ENCODE results near the gene TBC1D10B. TPM values are rescaled to one million over a fixed set of nuclear protein-coding genes. Genes with fewer than 3 reads are reported as not detected.

Gene TBC1D10B
- total RNA-seq, 1 donor from 2014 or later, result 45.6 TPM

DNA sequence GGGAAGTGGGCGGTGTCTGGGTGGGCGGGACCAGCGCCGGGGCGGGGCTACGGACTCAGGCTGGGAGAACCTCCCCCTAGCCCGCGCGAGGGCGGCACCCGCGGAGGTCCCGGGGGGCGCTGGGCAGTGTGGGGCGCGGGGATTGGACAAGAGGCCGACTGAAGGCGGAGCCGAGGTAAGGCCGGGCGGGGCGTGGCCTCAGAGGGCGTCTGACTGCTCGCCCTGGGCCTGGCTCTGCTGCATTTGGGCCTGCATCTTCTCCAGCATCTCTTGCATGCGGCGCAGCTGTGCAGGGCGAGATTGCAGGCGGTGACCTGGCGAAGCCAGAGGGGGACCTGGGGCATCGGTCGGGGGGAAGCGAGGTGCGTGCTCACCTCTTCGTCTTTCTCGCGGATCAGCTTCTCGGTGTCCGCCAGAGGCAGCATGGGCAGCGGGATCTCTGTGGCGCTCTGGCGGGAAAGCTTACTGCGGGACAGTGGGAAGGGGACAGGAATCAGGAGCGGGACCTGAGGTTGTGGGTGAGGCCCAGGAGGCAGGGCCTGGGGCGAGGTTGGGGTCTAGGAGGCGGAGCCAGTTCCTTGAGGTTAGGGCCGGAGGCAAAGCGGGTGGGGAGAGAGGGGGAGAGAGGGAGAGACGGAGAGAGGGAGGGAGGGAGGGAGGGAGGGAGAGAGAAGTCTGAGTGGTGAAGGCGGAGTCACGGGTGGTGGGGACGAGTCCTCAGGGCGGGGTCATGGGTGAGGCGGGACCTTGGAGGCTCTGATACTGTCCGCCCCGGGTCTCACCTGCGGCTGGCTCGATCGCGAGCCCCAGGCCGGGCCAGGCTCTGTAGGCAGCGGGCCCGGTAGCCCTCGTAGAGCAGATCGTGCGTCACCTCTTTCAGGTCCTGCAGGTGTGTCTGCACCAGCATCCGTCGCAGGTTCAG is 8.2 kb upstream of the TBC1D10B start:
- Mint-ChIP-seq H3K9me3 (no peaks in the 10 kb centered on the region), H3K4me3 (peak overlapping the region; percentile 99), H3K27ac (ENCODE audit: unreplicated experiment) (peak overlapping the region; percentile 100), H3K4me1 (peaks cover 39% of the 10 kb centered on the region), H3K27me3 (ENCODE audit: low read depth) (no peaks in the 10 kb centered on the region), H3K36me3 (ENCODE audit: low read depth) (peaks cover 3% of the 10 kb centered on the region)
- DNase-seq (ENCODE audit: low read depth, low spot score), result peak; percentile 97
- TF ChIP-seq, protein P1, sequence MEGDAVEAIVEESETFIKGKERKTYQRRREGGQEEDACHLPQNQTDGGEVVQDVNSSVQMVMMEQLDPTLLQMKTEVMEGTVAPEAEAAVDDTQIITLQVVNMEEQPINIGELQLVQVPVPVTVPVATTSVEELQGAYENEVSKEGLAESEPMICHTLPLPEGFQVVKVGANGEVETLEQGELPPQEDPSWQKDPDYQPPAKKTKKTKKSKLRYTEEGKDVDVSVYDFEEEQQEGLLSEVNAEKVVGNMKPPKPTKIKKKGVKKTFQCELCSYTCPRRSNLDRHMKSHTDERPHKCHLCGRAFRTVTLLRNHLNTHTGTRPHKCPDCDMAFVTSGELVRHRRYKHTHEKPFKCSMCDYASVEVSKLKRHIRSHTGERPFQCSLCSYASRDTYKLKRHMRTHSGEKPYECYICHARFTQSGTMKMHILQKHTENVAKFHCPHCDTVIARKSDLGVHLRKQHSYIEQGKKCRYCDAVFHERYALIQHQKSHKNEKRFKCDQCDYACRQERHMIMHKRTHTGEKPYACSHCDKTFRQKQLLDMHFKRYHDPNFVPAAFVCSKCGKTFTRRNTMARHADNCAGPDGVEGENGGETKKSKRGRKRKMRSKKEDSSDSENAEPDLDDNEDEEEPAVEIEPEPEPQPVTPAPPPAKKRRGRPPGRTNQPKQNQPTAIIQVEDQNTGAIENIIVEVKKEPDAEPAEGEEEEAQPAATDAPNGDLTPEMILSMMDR (conservative IDR thresholded peaks at IDR 0.05), result peak; percentile 22

GRCh38 chr16:30377812-30378235 is 7.5 kb upstream of the TBC1D10B start:
- Mint-ChIP-seq H3K9me3 (no peaks in the 10 kb centered on the region), H3K27me3 (ENCODE audit: low read depth) (no peaks in the 10 kb centered on the region), H3K36me3 (ENCODE audit: low read depth) (peaks cover 3% of the 10 kb centered on the region), H3K27ac (ENCODE audit: unreplicated experiment) (peak overlapping the region; percentile 100), H3K4me1 (peaks cover 39% of the 10 kb centered on the region), H3K4me3 (peak overlapping the region; percentile 99)
- DNase-seq (ENCODE audit: low read depth, low spot score), result peak; percentile 75
- TF ChIP-seq, protein P1 (conservative IDR thresholded peaks at IDR 0.05), result no peak

GRCh38 chr16:30377050-30377811 is 6.9 kb upstream of the TBC1D10B start:
- no peaks in the 10 kb centered on the region for H3K27me3 Mint-ChIP-seq (ENCODE audit: low read depth)
- H3K4me3 Mint-ChIP-seq, result peak overlapping the region; percentile 99
- no peak for DNase-seq (ENCODE audit: low read depth, low spot score)
- H3K36me3 Mint-ChIP-seq (ENCODE audit: low read depth), result peaks cover 3% of the 10 kb centered on the region
- peak overlapping the region; percentile 100 for H3K27ac Mint-ChIP-seq (ENCODE audit: unreplicated experiment)
- no peaks in the 10 kb centered on the region for H3K9me3 Mint-ChIP-seq
- TF ChIP-seq, protein P1 (conservative IDR thresholded peaks at IDR 0.05), result no peak
- peaks cover 41% of the 10 kb centered on the region for H3K4me1 Mint-ChIP-seq

DNA sequence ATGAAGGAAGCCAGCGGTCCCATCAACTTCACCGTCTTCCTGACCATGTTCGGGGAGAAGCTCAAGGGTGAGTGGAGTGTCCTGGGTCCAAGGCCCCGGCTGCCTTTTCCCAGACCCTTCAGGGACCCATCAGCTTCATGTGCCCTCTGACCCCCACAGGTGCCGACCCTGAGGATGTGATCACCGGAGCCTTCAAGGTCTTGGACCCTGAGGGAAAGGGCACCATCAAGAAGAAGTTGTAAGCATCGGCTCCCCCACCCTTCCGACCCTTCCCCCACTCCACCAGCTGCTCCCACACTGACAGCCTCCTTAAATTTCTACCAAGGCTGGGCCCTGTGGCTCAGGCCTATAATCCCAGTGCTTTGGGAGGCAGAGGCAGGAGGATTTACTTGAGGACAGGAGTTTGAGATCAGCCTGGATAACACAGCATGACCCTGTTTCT is 6.2 kb upstream of the TBC1D10B start:
- H3K36me3 Mint-ChIP-seq (ENCODE audit: low read depth), result peaks cover 3% of the 10 kb centered on the region
- H3K4me3 Mint-ChIP-seq, result no peak overlapping the region
- H3K4me1 Mint-ChIP-seq, result peaks cover 45% of the 10 kb centered on the region
- no peaks in the 10 kb centered on the region for H3K27me3 Mint-ChIP-seq (ENCODE audit: low read depth)
- H3K9me3 Mint-ChIP-seq, result no peaks in the 10 kb centered on the region
- H3K27ac Mint-ChIP-seq (ENCODE audit: unreplicated experiment), result no peak overlapping the region
- DNase-seq (ENCODE audit: low read depth, low spot score), result no peak
- TF ChIP-seq, protein P1 (conservative IDR thresholded peaks at IDR 0.05), result no peak

- H3K4me1 Mint-ChIP-seq, result peaks cover 45% of the 10 kb centered on the region
- no peak for DNase-seq (ENCODE audit: low read depth, low spot score)
- TF ChIP-seq, protein P1 (conservative IDR thresholded peaks at IDR 0.05), result no peak
- H3K36me3 Mint-ChIP-seq (ENCODE audit: low read depth), result peaks cover 3% of the 10 kb centered on the region
- no peaks in the 10 kb centered on the region for H3K9me3 Mint-ChIP-seq
- H3K27me3 Mint-ChIP-seq (ENCODE audit: low read depth), result no peaks in the 10 kb centered on the region
- H3K27ac Mint-ChIP-seq (ENCODE audit: unreplicated experiment), result no peak overlapping the region
- peak overlapping the region; percentile 68 for H3K4me3 Mint-ChIP-seq
These were observed 5.6 kb upstream of the TBC1D10B start for GRCh38 chr16:30375864-30376263.

Measured in neural crest cell (in vitro differentiated cells).